DMS79 treated with DMSO at 0.1 percent for 48 hours (cell line): ENCODE measurements around the gene ACAT2.
"Not testable (repeated sequence)": the region's sequence is repeated elsewhere in the genome, so short reads cannot be mapped to it uniquely, and the experiment has no call there.

Experiments
- DNase-seq: peaks from one replicate; lab custom pipeline; 2025; lab: John Stamatoyannopoulos, UW

The ACAT2 gene

DNA sequence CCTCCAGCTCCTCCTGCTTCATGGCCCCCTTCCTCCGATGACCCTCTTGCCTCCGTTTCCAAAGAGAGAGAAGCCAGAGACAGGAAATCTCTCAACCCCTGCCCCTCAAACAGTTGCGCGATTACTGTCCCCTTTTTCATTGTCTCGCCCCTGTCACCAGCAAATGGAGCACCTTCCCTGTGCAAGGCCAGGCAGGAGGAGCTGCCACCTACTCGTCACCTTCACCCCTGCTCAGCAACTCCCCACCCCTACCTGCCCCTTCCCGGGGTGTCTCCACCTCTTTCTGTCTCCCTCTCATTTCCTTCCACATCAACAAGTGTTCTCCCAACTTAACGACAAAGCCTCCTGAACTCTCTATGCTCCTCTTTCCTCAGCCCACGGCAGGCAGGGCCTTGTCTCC, 51.9 kb downstream of the ACAT2 start:
- DNase-seq, result no peak

DNA sequence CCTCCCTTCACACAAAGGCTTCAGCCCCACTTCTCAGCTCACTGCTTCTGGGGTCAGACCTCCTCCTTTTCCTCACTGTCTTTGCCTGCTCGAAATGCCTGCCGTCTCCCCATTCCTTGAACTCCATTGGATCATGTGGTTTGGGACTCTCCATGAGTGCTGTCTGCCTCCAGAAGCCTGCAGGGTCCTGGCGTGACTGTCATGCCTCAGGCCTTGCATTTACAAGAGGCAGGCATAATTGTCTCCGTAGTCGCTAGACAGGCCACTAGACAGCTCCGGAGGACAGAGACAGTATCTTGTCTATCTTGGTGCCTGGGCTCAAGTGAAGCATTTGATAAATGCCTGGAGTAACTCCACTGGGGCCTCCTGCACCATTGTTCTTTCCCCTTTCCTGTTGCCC, 53.6 kb downstream of the ACAT2 start:
- DNase-seq, result no peak

DNA sequence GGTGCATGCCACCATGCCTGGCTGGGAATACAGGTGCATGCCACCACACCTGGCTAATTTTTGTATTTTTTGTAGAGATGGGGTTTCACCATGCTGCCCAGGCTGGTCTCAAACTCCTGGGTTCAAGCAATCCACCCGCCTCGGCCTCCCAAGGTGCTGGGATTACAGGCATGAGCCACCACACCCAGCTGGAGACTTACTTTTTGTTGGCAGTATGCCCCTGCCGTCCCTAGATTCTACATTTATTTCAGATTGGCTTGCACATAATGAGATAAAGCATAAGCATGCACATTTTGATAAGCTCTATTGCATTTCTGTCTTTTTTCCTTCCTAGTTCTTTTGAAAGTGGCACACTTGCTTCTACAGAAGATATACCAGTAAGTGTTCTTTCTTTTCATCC, 54.9 kb downstream of the ACAT2 start:
- not testable (repeated sequence) for DNase-seq

DNA sequence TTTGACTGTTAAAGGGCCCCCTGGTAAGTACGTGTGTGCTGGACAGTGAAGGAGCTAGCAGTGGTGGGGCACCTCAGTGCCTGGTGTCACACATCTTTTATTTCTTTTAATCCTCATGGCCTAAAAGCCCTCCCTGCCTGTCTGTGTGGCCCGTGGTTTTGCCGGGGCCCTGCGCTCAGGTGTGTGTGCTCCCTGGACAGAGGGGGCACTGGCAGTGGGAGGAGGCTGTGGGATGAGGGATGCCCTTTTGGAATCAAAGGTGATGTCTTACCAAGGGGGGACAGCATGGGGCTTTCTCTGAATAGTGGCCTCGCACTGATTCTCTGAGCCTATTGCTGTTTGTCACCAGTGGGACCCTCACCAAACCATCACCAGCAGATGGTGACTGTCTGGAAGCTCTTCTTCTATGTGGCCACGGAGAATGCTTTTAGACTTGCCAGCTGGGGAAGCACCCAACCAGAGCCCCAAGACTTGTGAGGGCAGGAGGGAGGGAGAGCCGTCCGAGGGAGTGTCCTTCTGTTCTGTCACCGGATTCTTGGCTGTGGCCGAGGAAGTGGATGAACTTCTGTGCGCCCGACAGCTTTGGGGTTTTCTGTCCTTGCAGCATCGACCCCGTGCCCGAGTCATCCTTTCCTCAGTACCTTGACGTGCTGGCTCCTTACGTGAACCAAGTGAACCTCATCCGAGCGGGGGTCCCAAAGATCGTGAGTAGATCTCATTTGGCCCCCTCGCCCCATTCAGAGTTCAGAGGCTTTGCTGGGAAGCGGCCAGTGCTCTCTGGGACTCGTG, 56.3 kb downstream of the ACAT2 start:
- no peak for DNase-seq

DNA sequence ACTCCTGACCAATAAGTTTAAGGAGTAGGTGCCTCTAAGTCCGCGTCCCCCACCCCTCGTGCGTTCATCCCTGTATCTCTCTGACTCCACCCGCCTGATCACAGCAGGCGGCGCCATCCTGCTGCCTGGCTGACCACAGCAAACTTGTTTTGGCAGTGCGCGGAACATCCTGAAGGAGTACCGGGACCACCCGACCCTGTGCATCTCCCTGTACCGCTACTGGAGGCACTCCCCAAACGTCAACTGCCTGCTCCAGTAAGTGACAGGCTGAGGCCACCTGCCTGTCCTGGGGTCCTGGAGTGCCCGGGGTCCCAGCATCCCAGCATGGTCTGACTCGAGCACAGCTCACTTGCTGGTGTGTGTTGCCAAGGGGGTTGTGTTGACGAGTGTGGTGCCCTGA, 57.3 kb downstream of the ACAT2 start:
- DNase-seq, result no peak

DNA sequence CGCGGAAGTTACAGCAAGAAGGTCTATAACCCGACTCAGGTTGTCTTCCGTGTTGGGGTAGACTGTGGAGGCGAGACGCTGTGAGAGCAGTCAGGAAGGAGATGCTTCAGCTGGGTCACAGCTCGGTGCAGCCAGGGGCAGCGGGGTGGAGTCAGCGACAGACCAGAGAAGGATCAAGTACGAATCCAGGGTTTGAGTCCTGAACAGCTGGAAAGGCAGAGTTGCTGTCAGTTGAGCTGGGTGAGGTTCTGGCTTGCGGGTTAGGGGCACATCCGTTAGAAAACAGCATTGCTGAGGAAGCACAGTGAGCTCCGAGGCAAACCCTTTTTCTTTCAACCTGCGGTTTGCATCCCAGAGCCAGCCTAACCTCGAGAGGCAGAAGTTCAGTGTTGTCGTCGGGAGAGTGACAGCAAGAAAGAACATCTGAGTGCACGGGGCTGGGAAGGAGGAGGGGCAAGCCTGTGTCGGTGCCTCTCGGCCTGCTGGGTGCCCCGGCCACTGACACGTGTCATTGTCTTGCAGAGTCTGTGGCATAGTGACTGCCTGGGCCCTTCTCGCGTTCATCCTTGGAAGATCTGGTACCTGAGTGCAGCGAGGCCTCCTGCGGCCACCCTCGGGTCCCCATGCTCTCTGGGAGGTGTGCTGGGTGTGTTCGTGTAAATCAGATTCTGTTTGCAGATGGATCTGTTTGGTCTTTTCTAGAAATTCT, 58.2 kb downstream of the ACAT2 start:
- DNase-seq, result peak; percentile 58

DNA sequence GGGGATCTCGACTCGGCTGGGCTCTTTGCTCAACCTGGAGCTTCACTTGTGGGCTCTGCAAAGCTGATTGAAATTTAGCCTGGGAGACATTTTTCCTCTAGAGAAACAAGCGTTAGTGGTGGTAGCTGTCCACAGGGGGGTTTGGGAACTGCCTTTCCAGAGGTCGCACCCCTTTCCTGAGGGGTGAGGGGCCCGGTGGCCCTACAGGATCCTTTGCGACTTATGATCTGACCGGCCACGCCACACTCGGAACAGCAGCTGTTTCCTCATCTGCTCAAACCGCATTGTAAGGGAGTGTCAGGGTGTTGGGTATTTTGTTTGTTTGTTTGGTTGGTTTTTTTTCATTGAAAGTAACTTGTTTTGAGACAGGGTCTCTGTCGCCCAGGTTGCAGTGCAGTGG, 59.3 kb downstream of the ACAT2 start:
- no peak for DNase-seq

DNA sequence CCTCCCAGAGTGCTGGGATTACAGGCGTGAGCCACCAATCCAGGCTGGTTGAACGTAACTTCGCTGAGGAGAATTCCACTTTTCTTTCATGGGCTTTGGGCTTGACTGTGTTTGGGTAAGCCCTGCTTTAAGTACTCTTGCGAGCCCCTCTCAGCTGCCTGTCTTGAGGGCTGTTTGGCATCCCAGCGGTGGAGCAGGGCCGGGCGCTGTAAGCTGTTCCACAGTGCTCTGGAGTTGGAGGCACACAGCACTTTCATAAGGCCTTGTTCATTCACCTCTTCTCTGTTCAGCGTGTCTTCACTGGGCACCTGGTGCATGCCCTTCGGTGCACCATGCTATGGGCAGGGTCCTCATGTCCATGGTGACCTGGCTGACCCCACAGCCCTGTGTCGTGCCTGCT, 59.9 kb downstream of the ACAT2 start:
- DNase-seq, result no peak

DNA sequence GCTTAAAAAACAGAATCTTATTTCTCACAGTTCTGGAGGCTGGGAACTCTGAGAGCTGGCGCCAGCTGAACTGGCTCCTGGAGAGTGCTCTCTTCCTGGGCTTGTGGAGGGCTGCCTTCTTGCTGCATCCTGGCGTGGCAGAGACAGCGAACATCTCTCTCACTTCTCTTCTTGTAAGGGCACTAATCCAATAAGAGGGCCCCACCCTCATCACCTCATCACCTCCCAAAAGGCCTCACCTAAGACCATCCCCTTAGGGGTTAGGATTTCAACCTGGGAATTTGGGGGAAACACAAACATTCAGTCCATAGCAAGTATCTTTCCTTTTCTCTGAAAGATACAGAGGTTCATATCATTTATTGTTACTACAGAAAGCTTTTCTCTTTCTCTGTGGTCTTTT, 62.1 kb downstream of the ACAT2 start:
- no peak for DNase-seq

DNA sequence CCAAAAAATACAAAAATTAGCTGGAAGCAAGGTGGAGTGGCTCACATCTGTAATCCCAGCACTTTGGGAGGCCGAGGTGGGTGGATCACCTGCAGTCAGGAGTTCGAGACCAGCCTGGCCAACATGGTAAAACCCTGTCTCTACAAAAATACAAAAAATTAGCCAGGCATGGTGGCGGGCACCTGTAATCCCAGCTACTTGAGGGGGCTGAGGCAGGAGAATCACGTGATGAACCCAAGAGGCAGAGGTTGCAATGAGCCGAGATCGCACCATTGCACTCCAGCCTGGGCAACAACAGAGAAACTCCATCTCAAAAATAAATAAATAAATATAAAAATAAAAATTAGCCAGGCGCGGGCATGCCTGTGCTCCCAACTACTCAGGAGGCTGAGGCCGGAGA, 62.8 kb downstream of the ACAT2 start:
- DNase-seq, result not testable (repeated sequence)

DNA sequence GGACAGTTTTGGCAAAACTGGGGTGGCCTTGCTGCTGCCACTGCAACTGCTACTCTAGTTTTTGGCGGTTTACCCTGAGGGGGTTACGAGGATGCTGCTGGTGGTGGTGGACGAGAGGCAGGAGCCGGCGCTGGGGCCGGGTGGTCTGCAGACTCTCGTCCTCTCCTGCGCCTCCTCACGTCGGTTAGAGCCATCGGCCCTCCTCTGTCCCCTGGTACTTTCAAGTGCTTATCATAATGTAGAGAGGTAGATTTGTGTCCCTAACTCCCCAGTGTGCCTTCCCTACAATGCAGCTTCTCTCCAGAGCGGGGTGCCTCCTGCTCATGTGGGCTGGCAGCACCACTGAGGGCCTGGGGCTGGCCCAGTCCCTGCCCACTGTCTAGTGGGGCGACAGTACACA, 64.2 kb downstream of the ACAT2 start:
- DNase-seq, result no peak

DNA sequence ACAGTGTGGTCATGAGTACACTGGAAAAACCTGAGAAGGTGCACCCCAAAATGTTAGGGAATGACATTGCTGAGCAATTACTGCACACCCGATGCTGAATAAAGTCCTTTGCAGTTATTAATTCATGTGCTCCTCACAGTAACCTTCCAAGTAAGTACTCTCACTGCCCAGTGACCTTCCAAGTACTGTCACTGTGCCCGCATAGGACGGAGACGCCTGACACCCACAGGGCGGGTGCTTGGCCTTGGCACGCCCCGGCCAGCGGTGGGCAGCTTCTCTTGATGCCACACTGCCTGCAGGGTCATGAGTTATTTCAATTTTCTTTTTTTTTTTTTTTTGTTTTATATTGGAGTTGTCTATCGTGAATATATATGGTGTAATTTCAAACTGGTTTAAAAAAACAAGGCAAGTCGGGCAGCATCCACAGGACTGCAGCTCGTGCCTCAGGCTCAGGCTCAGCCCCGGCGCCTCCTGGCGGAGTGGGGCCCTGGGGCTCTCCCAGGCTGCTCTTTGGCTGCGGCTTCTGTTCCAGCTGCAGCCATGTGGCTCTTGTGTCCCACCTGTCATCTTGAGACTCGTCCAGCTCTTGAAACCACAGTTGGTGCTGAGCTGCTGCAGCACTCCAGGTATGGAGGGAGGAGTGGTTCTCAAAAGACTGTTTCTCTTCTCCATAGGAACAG, 65.3 kb downstream of the ACAT2 start:
- peak; percentile 84 for DNase-seq

DNA sequence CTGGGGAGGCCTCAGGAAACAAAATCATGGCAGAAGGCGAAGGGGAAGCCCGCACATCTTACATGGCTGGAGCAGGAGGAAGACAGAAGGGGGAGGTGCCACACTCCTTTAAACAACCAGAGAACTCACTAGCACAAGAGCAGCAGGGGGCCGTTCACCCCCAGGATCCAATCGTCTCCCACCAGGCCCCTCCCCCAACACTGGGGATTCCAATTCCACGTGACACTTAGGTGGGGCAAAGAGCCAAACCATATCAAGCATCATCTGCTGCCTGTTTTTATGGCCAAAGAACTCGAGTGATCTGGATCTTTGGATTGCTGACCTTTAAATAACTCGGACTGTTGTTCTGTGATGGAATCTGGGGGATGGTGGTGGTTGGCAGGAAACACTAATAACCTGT, 66.2 kb downstream of the ACAT2 start:
- no peak for DNase-seq
